HG03103 (cell line): Measurements from ENCODE around the gene ZNF652.
"Not testable (repeated sequence)": the region's sequence is repeated elsewhere in the genome, so short reads cannot be mapped to it uniquely, and the experiment has no call there.

Source experiments
- ATAC-seq: cut with Tn5 transposase; IDR thresholded peaks from one replicate; pipeline ENCODE4 v1.9.1; 2021; ENCODE audit warnings: low read depth; ENCODE audit not compliant: unreplicated experiment

ZNF652 gene

DNA sequence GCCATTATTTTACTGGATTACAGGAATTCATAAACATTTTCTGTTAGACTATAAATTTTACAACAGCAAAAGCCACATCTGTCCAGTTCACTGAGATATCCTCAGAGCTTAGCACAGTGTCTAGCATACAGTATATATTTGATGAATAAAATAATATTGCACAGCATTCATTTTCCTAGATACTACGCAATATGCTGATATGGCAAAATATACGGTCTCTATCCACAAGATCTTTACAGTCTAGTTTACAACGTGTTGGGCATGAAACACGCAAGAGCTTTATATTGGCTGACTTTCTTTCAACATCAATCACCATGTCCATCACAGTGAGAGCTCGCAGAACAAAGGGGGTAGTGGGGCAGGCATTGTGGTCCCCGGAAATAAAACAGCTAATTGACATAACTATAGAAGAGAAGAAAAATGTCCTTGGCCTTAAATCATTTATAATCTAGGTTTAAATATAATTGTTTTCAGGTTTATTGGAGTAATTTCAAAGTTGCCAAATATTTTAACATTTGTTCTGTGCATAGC is 43.5 kb downstream of the ZNF652 start:
- no peak for ATAC-seq

DNA sequence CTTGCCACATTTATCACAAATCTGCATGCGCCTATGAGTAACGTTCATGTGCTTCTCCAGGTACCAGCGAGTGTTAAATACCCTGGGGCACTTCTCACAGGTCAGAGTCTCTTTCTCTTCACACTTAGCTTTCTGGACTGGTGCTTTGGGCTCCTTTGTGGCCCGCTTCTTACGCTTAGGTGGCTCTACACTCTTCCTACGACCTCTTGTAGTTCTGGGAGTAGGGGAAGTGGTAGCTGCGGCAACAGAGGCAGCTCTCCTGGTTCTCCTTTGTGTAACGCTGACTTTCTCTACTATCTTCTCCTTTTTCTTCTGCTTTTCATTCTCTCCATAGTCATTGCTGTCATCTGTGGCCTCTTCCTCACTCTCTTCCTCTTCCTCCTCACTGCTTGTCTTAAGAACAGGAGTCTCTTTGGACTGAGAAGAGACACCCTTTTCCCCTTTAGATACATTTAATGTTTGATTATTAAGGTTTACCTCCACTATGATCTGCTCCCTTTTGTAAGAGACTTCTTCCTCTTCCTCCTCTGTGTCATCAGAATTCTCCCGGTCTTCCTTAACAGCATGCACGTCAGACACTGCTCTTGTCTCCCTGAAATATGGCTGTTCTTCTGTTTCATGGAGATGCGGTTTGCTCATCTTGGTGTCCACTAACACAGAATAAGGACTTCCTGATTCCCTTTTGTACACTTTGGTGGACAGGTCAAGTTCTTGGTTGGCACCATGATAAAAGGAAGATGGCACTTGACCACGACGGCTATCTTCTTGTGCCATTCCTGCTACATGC is 45.0 kb downstream of the ZNF652 start:
- no peak for ATAC-seq

DNA sequence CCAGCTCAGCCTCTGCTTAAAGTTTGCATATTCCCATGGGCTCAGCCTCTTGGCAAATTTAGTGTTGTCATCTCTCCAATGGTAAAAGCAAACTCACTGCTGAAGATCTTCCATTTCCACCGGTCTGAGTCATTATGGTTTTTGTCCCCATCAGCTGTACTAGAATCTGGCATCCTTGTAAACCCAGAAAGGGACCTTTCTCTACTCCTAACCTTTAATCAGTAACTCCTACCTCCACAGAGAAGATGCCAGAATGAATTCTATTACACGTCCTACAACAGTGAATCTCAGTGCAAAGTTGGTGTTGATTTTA is 45.8 kb downstream of the ZNF652 start:
- ATAC-seq, result no peak

DNA sequence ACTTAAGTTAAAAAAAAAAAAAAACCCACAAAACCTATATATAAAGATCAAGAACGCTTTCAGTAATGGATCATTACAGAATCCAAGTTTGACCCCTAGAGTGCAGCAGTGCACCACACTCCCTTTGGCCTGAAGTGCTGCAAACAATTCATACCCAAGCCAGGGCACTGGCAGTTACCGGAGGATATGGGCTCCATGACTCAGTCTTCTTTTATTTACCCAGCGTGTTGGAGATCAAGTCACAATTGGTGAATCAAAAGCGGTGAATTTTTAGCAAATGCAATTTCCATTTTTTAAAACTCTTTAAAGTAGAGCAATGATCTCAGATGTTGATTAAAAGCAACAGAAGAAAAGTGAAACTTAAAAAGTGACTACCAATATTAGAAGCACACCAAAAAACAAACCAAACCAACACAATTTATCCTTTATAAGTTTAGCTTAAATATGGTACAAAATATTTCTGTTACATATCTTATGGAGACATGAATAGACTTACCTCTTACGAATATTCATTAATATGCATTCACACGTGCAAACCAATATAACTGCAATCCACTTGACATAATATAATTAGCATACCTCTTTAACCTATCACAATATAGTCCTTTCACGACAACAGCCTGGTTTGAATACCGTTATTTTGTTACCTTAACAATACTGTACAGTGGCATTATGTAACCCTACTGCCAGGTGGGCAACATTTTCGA is 46.3 kb downstream of the ZNF652 start:
- no peak for ATAC-seq

DNA sequence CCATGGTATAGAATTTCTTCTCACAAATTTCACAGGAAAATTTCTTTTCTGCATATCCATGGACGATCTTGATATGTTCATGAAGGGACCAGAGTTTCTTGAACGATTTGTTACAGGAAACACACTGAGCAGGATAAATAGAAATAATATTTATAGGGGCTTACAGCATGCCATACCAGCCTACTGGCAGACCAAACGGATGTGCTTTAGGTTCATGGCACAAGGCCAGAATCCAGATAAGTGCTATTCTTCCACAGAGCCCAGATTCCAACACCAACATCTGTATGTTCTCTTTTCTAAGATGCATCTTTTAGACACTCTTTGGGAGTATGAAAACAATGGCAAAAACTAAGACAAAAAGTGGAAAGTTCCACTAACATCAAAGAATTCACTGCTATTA is 49.3 kb downstream of the ZNF652 start:
- ATAC-seq, result no peak

DNA sequence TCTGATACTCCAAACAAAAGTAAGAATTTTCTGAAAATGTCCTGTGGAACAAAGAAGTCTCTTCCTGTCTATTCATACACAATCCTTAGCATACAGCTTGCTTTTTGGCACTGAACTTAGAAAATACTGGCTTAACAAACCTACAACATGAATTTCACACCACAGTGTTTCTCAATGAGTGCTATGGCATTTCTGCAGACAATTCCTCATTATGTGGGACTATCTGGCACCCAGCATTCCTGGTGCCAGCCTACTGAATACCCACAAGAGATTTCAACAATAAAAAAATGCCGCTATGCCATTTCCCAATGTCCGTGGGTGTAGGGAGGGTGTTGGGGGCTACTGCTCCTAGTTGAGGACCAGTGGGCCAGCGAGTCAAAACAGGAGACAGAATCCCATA is 62.1 kb downstream of the ZNF652 start:
- no peak for ATAC-seq

DNA sequence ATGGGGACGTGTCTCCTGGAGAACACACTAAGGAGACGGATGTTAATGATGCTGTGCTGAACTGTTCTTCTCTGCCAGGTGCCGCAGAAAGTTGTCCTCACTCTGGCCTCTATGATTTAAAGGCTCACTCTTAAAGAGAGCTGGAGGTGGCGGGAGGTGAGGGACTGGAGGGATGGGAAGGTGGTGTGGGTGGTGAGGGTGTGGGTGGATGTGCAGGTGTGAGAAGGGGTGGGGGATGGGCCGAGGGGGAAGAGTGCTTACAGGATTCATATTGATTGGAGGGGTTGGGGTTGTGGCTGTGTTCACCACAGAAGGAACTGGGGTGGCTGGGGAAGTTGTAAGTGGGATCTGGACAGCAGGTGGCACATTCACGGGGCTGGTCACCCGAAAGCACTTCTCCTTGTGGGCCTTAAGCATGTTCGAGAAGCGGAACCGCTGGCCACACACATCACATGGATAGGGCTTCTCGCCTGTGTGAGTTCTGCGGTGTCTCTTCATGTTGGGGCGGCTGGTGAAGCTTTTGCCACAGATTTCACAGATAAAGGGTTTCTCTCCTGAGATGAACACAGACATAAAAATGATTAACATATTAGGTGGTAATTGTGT is 63.6 kb downstream of the ZNF652 start:
- ATAC-seq, result no peak

DNA sequence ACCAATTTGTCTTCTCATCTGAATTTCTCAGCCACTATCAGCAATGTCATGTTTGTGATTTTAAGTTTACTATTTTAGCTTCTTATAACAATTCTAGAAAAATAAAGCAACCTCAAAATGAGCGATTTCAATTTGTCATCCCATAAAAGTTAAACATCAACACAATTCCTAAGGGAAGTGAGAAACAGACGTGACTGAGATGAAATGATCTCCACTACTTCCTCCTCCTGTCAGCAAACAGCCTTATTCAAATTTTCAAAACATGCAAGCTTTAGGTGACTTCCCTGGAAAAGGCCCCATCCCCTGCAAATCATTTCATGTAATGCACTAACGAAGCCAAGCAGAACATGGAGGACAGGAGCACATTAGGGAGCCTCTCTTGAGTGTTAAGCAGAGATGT is 64.9 kb downstream of the ZNF652 start:
- no peak for ATAC-seq

DNA sequence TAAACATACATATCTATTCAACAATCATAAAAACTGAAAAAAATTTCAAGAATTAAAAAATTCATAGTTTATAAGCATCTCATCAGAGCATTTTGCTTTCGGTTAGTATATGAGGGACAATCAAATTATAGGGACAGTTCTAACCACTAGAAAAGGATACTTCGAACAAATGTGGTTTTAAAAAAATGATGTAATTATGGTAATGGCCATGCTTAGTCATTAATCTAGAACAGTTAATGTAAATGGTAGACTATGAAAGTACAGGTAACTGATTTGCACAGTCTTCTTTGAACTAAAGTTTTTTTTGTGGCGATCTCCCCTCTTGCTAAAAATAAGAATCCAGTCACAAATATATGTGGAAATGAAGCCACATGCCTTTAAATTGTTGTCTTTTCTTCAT is 67.9 kb downstream of the ZNF652 start:
- no peak for ATAC-seq

DNA sequence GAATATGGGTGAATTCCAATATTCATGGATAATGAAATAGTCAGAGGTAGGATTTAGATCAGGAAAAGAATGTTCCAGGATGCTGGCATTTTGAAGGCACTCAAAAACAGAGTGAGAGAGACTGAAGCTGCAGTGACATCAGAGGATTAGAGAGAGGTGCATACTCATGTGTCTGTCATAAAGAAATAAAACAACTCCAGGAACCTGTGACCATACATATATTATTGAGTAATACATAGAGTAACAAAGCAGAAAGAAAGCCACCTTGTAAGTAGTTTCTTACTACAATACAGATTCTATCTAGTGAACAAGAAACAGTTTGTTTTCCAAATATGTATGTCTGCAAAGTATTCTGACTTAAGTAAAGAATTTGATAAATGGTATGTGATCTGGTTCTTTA is 69.1 kb downstream of the ZNF652 start:
- no peak for ATAC-seq

DNA sequence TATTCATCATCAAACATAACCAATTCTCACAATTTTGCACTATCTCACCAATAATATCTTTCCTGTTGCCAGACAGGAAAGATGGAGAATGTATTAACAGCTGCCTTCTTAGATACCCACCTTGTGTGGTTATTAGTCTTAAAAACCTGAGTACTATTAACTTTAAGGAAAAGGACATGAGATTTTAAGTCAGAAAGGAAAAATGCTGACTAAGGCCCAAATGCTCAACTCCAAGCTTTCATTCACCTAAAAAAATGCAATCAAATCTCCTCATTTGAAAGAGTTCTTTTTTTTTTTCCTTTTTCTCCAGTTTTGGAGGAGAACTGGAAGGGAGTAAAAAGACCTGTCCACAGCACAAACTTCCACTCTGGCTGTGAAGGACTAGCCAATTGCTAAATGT is 70.1 kb downstream of the ZNF652 start:
- ATAC-seq, result no peak

DNA sequence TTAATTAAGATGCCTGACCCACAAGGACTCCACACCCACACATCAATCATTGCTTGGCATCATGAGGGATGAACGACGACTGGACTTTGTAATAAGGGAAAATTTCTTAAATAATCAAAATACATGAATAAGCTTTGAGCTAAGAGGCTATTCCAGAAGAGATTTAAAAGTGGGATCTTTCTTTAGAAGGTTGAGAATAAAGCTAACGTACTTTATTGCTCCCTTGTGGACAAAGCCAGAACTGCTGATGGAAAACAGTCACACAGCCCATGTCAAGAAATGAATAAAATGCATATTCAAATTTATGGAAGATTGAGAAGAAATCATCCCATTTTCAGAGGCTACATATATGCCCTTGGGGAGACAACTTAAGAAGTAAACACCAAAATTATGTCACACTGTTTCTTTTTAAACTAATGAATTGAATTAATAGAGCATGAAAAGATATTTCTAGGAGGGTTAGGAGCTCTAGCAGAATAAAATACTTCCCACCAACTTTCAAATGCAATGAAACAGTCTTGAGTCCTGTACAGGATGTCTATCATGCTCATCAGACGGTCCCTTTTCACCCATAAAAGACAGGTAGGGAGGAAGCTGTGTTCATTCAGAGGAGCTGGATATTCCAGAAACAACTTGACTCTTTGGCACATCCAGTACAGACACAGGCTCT is 71.2 kb downstream of the ZNF652 start:
- no peak for ATAC-seq

DNA sequence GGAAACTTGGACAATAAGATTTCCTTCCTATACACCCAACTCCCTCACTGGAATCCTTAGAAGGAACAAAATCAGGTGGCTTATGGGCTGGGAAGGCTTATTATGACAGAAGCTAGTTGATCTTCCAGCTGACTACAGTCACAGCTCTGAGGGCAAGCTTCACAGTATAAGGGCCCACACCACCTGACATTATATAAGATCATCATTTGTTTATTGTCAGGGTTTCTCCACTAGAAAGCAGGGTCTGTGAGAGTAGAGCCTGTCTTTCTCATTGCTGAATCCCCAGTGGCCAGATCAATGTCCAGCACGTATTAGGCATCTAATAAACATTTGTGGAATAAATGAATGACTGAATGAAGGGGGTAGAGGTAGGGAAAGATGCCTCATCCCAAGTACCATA is 73.7 kb downstream of the ZNF652 start:
- no peak for ATAC-seq

DNA sequence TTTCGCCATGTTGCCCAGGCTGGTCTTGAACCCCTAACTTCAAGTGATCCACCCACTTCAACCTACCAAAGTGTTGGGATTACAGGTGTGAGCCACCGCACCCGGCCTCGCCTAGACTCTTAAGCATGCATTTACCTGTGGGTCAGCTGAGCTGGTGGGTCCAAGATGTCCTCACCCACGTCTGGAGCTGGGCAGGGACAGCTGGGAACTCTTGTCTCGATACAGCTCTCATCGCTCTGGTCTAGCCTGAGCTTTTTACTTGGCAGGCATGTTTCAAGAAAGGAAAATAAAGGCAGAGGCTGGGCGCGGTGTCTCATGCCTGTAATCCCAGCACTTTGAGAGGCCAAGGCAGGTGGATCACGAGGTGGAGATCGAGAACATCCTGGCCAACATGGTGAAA is 74.6 kb downstream of the ZNF652 start:
- no peak for ATAC-seq

DNA sequence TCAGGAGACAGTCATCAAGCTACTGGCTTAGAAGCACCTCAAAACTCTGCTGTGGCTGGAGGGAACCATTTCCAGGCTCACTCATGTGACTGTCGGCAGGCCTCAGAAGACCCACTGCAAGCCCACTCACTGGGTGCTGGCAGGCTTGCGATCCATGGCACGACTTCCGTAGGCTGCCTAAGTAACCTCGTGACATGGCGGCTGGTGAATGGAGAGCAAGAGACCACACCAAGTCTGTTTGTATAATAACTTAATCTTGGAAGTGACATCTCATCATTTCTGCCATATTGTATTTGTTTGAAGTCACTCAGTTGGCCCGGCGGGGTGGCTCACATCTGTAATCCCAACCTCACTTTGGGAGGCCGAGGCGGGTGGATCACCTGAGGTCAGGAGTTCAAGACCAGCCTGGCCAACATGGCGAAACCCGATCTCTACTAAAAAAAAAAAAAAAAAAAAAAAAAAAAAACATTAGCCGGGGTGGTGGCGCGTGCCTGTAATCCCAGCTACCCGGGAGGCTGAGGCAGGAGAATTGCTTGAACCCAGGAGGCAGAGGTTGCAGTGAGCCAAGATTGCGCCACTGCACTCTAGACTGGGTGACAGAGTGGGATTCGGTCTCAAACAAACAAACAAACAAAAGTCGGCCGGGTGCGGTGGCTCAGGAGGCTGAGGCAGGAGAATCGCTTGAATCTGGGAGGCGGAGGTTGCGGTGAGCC is 75.6 kb downstream of the ZNF652 start:
- ATAC-seq, result not testable (repeated sequence)

DNA sequence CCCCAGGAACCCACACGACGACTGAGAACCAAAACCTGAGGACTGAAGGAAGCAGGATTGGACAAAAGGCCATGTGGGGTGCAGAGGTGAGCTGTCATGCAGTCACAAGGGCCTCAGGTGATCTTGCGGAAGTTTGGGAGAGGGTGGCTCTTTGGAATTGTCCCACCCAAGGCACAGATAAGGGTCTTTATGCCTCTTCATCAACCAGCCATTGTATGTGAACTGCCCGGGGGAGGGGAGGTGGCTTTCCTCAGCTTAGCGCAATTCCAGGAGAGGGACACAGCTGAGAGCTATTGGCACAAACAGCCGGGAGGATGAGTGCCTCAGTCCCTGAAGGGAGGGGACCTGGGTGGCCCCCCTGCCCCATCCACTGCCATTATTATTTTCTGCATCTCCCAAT is 76.3 kb downstream of the ZNF652 start:
- ATAC-seq, result no peak

DNA sequence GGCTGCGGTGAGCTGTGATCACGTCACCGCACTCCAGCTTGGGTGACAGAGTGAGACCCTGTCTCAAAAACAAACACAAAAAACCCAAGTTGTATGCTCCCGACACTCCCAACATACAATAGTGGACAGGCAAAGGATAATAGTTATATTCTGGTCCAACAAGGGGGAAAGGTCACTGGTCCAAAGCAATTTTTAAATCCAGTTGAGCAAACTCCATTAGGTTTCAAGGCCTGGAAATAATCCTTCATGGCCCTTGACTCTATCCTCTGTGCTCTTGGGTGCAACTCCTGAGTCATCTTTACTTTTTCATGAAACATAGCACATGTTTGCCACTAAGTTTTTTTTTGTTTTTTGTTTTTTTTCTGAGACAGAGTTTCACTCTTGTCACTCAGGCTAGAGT is 81.1 kb downstream of the ZNF652 start:
- ATAC-seq, result no peak

DNA sequence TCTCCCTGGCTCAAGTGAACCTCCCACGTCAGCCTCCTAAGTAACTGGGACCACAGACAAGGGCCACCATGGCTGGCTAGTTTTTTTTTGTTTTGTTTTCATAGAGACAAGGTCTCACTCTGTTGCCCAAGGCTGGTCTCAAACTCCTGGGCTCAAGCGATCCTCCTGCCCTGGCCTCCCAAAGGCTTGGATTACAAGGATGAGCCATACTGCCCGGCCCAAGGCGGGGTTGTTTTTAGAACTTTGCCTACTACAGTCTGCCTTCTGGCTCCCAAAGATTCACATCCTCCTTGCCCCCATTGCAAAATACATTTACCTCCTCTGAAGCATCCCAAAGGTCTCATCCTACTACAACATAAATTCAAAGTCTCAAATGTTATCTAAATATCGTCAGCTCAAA is 82.0 kb downstream of the ZNF652 start:
- ATAC-seq, result no peak

DNA sequence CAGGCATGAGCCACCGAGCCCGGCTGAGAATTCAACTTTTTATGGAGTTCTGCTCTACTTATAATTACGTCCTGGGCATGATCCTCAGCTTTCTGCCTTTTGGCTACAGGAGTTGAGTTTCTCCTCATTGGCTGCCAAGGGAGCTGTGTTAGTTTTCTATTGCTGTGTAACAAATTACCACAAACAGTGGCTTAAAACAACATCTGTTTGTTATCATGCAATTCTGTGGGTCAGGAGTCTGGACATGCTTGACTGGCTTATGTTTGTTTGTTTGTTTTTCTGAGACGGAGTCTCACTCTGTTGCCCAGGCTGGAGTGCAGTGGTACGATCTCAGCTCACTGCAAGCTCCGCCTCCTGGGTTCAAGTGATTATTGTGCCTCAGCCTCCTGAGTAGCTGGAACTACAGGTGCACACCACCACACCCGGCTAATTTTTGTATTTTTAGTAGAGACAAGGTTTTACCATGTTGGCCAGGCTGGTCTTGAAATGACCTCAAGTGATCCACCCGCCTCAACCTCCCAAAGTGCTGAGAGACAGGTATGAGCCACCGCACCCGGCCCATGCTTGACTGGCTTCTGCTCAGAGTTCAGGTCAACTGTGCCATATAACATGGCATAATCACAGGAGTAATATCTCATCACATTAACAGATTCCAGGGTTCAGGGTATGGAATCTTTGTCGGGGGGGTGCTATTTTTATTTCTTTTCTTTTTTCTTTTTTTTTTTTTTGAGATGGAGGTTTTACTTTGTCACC is 82.6 kb downstream of the ZNF652 start:
- not testable (repeated sequence) for ATAC-seq

DNA sequence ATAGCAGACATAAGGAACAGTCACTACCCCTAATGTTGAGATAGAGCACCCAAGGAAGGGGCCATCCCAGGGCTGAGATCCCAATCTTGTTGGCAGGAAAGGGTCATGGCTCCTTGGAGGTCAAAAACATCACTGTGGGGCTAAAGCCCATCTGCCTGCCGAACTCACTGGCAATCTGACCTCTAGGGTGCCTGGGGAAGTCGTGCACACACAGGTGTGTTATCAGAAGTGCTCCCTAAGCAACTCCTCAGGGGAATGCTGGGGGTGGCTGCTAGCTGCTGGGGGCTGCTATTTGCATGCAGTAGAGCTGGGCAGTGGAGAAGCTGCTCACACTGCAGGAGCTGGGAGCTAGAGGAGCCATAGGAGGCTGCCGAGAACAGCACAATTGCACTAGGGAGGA is 84.0 kb downstream of the ZNF652 start:
- no peak for ATAC-seq
